Prostate gland (tissue), 2 donors: ENCODE data around the gene TRMT1.

Experiments
- CTCF ChIP-seq, 4 experiments: fragments of 200-600 bp in 2 of 4; fragments of 450-650 bp in 2 of 4; sonication (generic) in 2 of 4; IDR thresholded peaks; 1 replicate in 3 of 4; 2 replicates in 1 of 4; pipeline ENCODE4 v1.5.1; 2016 to 2019; ENCODE audit warnings: antibody characterized with exemption in 4 of 4, mild to moderate bottlenecking in 2 of 4, moderate library complexity in 2 of 4
- POLR2A ChIP-seq: fragments of 450-650 bp; IDR thresholded peaks from one replicate; pipeline ENCODE4 v1.6.1; 2016; ENCODE audit warnings: antibody characterized with exemption, mild to moderate bottlenecking
- POLR2AphosphoS5 ChIP-seq: sonication (generic); formaldehyde crosslinking; IDR thresholded peaks from one replicate; pipeline ENCODE4 v1.6.1; 2017; ENCODE audit warnings: antibody characterized with exemption

GRCh38 chr19:13097463-13098258 is 18.9 kb downstream of the TRMT1 start:
- TF ChIP-seq POLR2A: no peak
- TF ChIP-seq CTCF (IDR thresholded peaks at IDR 0.05): no peak
- TF ChIP-seq POLR2AphosphoS5: no peak
